ENCODE measurements around the gene RNF38. TPM values are rescaled to one million over a fixed set of nuclear protein-coding genes. Genes with fewer than 3 reads are reported as not detected.

RNF38 gene
- total RNA-seq, 6 experiments from 2014 or later, result 6.8 to 13.5 (median 11.9) TPM

- Histone ChIP-seq H3K36me3 (no peaks in the 10 kb centered on the region), H3K4me3 (no peak overlapping the region), H3K4me1 (no peaks in the 10 kb centered on the region), H3K27ac (no peak overlapping the region), H3K27me3 (no peaks in the 10 kb centered on the region), H3K9me3 (no peaks in the 10 kb centered on the region)
- TF ChIP-seq POLR2A (IDR thresholded peaks at IDR 0.05), result no peak
- TF ChIP-seq CTCF (IDR thresholded peaks at IDR 0.05), result no peak
- ATAC-seq, result no peak
- no peak for DNase-seq
- WGBS (ENCODE audit: insufficient coverage, low coverage, low lambda C conversion rate, missing lambda C conversion rate), result 63% methylated on average over 4 of the region's 12 CpGs
- intact Hi-C loops (cut with DNase I), result no loop called here
These were observed 107.4 kb downstream of the RNF38 start for GRCh38 chr9:36292641-36293040.

- 73% methylated on average over 2 of the region's 3 CpGs for WGBS (ENCODE audit: insufficient coverage, low coverage, low lambda C conversion rate, missing lambda C conversion rate)
- intact Hi-C loops (cut with DNase I), result no loop called here
- Histone ChIP-seq H3K4me3 (no peak overlapping the region), H3K27ac (no peak overlapping the region), H3K36me3 (no peaks in the 10 kb centered on the region), H3K27me3 (no peaks in the 10 kb centered on the region), H3K9me3 (no peaks in the 10 kb centered on the region), H3K4me1 (no peaks in the 10 kb centered on the region)
- ATAC-seq (no peak), DNase-seq (no peak)
- TF ChIP-seq POLR2A (IDR thresholded peaks at IDR 0.05), result no peak
- no peak for TF ChIP-seq CTCF (IDR thresholded peaks at IDR 0.05)
These were observed 109.1 kb downstream of the RNF38 start for GRCh38 chr9:36290996-36291395.

- Histone ChIP-seq H3K4me3 (no peak overlapping the region), H3K27me3 (no peaks in the 10 kb centered on the region), H3K27ac (no peak overlapping the region), H3K9me3 (no peaks in the 10 kb centered on the region), H3K36me3 (no peaks in the 10 kb centered on the region), H3K4me1 (no peaks in the 10 kb centered on the region)
- no peak for DNase-seq
- intact Hi-C loops (cut with DNase I), result no loop called here
- no CpG with 5 or more reads among the region's 3 CpGs for WGBS (ENCODE audit: insufficient coverage, low coverage, low lambda C conversion rate, missing lambda C conversion rate)
- ATAC-seq, result no peak
- TF ChIP-seq CTCF (IDR thresholded peaks at IDR 0.05) (no peak), POLR2A (IDR thresholded peaks at IDR 0.05) (no peak)
These were observed 110.1 kb downstream of the RNF38 start for GRCh38 chr9:36289836-36290435.

GRCh38 chr9:36288070-36288469 lies 112.0 kb downstream of the RNF38 start:
- WGBS (ENCODE audit: insufficient coverage, low coverage, low lambda C conversion rate, missing lambda C conversion rate), result 85% methylated on average over 2 of the region's 3 CpGs

More at GRCh38 chr9:36288070-36288469, 112.0 kb downstream of the RNF38 start:
- TF ChIP-seq POLR2A (IDR thresholded peaks at IDR 0.05) (no peak), CTCF (IDR thresholded peaks at IDR 0.05) (no peak)
- DNase-seq (no peak), ATAC-seq (no peak)
- no peaks in the 10 kb centered on the region for H3K4me1 ChIP-seq
- no peak overlapping the region for H3K4me3 ChIP-seq
- H3K9me3 ChIP-seq, result no peaks in the 10 kb centered on the region
- H3K36me3 ChIP-seq, result no peaks in the 10 kb centered on the region
- intact Hi-C loops (cut with DNase I), result no loop called here
- H3K27ac ChIP-seq, result no peak overlapping the region
- no peaks in the 10 kb centered on the region for H3K27me3 ChIP-seq

Other genes with a start within 250 kb of the RNF38 start
- not detected for gene CCIN, start 230.9 kb downstream of the RNF38 start, total RNA-seq
- gene CLTA, start 209.3 kb downstream of the RNF38 start, total RNA-seq, result 100 to 1,000 TPM in 2 of 6 experiments, 10 to 100 TPM in 4; 52.3 to 154 (median 72.7) TPM
- gene GNE, start 141.8 kb downstream of the RNF38 start, total RNA-seq, result 100 to 1,000 TPM in 2 of 6 experiments, 10 to 100 TPM in 4; 45.4 to 133 (median 76.5) TPM
- 1 to 10 TPM in 3 of 6 experiments, under 1 TPM in 2, not detected in 1; 0.39 to 5.3 (median 1.6) TPM for gene MELK, start 172.6 kb upstream of the RNF38 start, total RNA-seq